Measurements from ENCODE around the gene ANKRD36.
"Not testable (repeated sequence)": the region's sequence is repeated elsewhere in the genome, so short reads cannot be mapped to it uniquely, and the experiment has no call there.

The ANKRD36 gene

GRCh38 chr2:97113050-97113881, at the start of gene ANKRD36:
Gene ANKRD36, plus strand, starts transcription at chr2:97113153. Its CDS starts 587 bp downstream, at chr2:97113740.
- DNase-seq: not testable (repeated sequence)

- DNase-seq: not testable (repeated sequence)
These were observed 46.9 kb upstream of the ANKRD36 start for GRCh38 chr2:97066030-97066429.

DNA sequence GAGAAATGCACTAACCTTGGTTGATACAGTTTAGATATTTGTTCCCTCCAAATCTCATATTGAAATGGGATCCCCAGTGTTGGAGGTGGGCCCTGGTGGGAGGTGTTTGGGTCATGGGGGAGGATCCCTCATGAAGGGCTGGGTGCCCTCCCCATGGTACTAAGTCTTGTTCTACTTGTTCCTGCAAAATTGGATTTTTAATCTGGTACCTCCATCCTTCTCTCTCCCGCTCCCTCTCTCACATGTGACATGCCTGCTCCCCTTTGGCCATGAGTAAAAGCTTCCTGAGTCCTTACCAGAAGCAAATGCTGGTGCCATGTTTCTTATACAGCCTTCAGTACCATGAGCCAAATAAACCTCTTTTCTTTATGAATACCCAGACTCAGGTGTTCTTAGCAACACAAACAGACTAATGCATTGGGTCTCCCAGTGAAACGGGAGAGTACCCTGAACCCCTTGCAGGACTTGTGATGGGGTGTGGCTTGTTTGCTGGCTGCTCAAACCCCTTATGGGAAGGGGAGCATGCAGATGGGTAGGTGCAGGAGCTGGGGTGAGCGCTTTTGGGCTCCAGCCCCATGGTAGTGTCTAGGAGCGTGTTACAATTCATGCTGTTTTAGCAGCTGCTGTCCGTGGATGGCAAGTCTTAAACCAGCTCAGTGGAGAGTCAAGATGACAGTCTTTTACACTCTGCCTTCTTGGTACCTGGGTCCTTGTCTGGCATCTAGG, 45.5 kb upstream of the ANKRD36 start:
- DNase-seq: no peak

DNA sequence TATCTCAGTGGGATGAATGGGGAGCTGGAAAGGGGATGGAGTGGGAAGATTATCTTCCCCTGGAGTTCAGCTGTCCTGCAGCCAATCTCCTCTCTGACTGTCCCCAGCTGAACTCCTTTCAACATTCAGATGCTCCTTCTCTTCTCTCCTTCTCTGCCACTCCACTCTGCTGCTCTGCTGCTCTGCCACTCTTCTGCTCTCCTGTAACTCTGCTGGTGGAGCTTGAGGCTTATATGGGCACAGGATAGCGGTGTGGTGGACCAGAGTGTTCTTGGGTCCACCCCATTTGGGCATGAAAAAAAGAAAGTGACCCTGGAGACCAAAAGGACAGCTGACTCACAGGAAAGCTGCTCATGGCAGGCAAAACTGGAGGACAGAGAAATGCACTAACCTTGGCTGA, 44.9 kb upstream of the ANKRD36 start:
- DNase-seq: no peak

GRCh38 chr2:97068722-97069121, 44.2 kb upstream of the ANKRD36 start:
- not testable (repeated sequence) for DNase-seq

- not testable (repeated sequence) for DNase-seq
These were observed 42.0 kb upstream of the ANKRD36 start for GRCh38 chr2:97070915-97071314.

GRCh38 chr2:97077213-97077612, 35.7 kb upstream of the ANKRD36 start:
- not testable (repeated sequence) for DNase-seq

- not testable (repeated sequence) for DNase-seq
These were observed 32.1 kb upstream of the ANKRD36 start for GRCh38 chr2:97080855-97081254.

GRCh38 chr2:97082206-97082605, 30.7 kb upstream of the ANKRD36 start:
- DNase-seq: not testable (repeated sequence)

- DNase-seq: not testable (repeated sequence)
These were observed 29.4 kb upstream of the ANKRD36 start for GRCh38 chr2:97083516-97083915.

- DNase-seq: not testable (repeated sequence)
These were observed 27.9 kb upstream of the ANKRD36 start for GRCh38 chr2:97085093-97085492.

- DNase-seq: not testable (repeated sequence)
These were observed 24.2 kb upstream of the ANKRD36 start for GRCh38 chr2:97088706-97089105.

GRCh38 chr2:97092946-97093345, 20.0 kb upstream of the ANKRD36 start:
- not testable (repeated sequence) for DNase-seq

GRCh38 chr2:97093983-97094771, 18.8 kb upstream of the ANKRD36 start:
- DNase-seq: not testable (repeated sequence)

- not testable (repeated sequence) for DNase-seq
These were observed 18.0 kb upstream of the ANKRD36 start, which contains the start of gene FAHD2B for GRCh38 chr2:97094772-97095611. Gene FAHD2B, minus strand, starts transcription at chr2:97094882. Its CDS starts 3,176 bp downstream, at chr2:97091706.

GRCh38 chr2:97095661-97096060, 17.3 kb upstream of the ANKRD36 start:
- no peak for DNase-seq

DNA sequence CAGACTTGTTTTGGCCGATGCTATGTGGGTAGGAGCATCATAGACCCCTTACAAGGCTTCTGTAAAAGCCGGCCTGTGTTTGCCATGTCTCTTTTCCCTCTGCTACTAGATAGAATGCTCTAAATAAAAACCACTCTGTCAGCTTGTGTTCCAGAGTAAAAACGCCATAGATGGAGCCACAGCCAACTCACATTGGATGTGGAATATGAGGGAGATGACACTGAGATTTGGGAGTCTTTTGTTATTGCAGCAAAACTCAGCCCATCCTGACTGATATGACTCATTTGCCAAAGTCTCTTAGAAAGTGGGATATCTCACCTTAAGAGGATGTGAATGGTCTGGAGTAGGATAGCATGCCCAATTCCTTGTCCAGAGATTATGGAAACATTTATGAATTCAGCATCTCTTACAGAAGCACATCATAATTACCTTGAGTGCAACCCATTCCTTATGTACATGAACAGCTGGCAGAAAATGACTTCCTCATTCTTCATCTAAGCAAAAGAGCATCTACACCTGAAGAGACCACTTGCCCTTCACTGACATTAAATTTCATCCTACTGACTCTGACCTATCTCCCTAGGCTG, 14.1 kb upstream of the ANKRD36 start:
- not testable (repeated sequence) for DNase-seq

GRCh38 chr2:97106878-97107277, 6.1 kb upstream of the ANKRD36 start:
- DNase-seq: not testable (repeated sequence)

DNA sequence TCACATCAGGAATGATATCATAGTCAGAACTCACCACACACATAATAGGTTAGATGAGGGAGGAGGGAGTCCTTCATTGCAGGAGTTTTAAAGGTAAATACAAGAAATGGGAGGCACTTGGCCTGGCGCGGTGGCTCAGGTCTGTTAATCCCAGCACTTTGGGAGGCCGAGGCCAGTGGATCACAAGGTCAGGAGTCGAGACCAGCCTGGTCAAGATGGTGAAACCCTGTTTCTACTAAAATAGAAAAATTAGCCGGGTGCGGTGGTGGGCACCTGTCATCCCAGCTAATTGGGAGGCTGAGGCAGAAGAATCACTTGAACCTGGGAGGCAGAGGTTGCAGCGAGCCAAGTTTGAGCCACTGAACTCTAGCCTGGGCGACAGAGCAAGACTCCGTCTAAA, 1.7 kb upstream of the ANKRD36 start:
- not testable (repeated sequence) for DNase-seq

- DNase-seq: not testable (repeated sequence)
These were observed 468 bp upstream of the ANKRD36 start for GRCh38 chr2:97112320-97113049.

DNA sequence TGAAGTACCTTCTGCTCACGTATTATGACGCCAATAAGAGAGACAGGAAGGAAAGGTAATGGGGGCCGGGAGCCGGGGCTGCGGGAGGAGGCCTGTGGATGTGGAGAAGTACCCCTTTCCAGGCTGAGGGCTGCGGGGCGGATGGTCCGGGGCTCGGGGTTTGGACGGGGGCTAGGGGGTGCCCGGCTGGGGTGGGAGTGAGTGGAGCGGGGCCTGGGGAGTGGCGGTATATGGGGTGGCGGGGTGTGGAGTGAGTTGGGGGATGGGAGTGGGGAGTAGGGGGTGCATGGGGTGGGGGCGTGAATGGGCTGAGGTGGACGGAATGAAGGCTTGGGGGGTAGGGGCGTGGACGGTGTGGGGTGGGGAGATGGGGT, 916 bp downstream of the ANKRD36 start:
- not testable (repeated sequence) for DNase-seq

Measured in NCI-H2081 treated with DMSO at 0.1 percent for 48 hours (cell line).